ENCODE measurements around the gene IL16.

DNA sequence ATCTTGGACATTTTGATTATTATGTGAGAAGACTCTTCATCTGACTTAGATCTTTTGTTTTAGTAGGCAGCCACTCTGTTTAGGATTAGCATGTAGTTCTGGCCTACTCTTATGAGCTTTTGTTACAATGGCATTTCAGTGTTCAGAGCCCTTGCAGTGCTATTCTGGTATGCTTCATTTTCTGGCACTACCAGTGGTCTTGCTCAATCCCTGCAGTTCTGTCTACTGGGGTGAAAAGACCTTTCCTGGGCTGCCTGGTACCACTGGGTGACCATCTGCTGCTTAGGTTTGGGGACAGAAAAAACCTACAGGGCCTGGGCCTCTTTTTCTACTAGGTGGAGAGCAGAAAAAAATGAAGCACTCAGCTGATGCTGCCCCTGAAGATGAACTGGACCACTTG lies 42.5 kb downstream of the IL16 start:
- TF ChIP-seq, protein P1, sequence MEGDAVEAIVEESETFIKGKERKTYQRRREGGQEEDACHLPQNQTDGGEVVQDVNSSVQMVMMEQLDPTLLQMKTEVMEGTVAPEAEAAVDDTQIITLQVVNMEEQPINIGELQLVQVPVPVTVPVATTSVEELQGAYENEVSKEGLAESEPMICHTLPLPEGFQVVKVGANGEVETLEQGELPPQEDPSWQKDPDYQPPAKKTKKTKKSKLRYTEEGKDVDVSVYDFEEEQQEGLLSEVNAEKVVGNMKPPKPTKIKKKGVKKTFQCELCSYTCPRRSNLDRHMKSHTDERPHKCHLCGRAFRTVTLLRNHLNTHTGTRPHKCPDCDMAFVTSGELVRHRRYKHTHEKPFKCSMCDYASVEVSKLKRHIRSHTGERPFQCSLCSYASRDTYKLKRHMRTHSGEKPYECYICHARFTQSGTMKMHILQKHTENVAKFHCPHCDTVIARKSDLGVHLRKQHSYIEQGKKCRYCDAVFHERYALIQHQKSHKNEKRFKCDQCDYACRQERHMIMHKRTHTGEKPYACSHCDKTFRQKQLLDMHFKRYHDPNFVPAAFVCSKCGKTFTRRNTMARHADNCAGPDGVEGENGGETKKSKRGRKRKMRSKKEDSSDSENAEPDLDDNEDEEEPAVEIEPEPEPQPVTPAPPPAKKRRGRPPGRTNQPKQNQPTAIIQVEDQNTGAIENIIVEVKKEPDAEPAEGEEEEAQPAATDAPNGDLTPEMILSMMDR (IDR thresholded peaks at IDR 0.05 in 2 of 3, conservative IDR thresholded peaks at IDR 0.05 in 1 of 3; ENCODE audit: borderline replicate concordance in 1 of 3, insufficient read depth in 1 of 3, low read depth in 2 of 3, low read length in 2 of 3) = no peak
- TF ChIP-seq SIN3A (IDR thresholded peaks at IDR 0.05; ENCODE audit: low read depth) (no peak), EZH2 (IDR thresholded peaks at IDR 0.05) (no peak), RAD21 (IDR thresholded peaks at IDR 0.05; ENCODE audit: low read depth) (no peak), ZFX (IDR thresholded peaks at IDR 0.05) (no peak), EZH2phosphoT487 (IDR thresholded peaks at IDR 0.05; ENCODE audit: borderline replicate concordance) (no peak), POLR2A (IDR thresholded peaks at IDR 0.05; ENCODE audit: borderline replicate concordance, extremely low read depth, insufficient read depth, insufficient read length) (no peak), CEBPB (IDR thresholded peaks at IDR 0.05; ENCODE audit: low read depth) (no peak)
- TF ChIP-seq, protein P2, sequence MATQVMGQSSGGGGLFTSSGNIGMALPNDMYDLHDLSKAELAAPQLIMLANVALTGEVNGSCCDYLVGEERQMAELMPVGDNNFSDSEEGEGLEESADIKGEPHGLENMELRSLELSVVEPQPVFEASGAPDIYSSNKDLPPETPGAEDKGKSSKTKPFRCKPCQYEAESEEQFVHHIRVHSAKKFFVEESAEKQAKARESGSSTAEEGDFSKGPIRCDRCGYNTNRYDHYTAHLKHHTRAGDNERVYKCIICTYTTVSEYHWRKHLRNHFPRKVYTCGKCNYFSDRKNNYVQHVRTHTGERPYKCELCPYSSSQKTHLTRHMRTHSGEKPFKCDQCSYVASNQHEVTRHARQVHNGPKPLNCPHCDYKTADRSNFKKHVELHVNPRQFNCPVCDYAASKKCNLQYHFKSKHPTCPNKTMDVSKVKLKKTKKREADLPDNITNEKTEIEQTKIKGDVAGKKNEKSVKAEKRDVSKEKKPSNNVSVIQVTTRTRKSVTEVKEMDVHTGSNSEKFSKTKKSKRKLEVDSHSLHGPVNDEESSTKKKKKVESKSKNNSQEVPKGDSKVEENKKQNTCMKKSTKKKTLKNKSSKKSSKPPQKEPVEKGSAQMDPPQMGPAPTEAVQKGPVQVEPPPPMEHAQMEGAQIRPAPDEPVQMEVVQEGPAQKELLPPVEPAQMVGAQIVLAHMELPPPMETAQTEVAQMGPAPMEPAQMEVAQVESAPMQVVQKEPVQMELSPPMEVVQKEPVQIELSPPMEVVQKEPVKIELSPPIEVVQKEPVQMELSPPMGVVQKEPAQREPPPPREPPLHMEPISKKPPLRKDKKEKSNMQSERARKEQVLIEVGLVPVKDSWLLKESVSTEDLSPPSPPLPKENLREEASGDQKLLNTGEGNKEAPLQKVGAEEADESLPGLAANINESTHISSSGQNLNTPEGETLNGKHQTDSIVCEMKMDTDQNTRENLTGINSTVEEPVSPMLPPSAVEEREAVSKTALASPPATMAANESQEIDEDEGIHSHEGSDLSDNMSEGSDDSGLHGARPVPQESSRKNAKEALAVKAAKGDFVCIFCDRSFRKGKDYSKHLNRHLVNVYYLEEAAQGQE (IDR thresholded peaks at IDR 0.05; ENCODE audit: low read depth) = no peak
- TF ChIP-seq, protein P3, sequence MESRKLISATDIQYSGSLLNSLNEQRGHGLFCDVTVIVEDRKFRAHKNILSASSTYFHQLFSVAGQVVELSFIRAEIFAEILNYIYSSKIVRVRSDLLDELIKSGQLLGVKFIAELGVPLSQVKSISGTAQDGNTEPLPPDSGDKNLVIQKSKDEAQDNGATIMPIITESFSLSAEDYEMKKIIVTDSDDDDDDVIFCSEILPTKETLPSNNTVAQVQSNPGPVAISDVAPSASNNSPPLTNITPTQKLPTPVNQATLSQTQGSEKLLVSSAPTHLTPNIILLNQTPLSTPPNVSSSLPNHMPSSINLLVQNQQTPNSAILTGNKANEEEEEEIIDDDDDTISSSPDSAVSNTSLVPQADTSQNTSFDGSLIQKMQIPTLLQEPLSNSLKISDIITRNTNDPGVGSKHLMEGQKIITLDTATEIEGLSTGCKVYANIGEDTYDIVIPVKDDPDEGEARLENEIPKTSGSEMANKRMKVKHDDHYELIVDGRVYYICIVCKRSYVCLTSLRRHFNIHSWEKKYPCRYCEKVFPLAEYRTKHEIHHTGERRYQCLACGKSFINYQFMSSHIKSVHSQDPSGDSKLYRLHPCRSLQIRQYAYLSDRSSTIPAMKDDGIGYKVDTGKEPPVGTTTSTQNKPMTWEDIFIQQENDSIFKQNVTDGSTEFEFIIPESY (IDR thresholded peaks at IDR 0.05; ENCODE audit: extremely low read depth, insufficient replicate concordance, low read length) = no peak
- TF ChIP-seq, protein P4, sequence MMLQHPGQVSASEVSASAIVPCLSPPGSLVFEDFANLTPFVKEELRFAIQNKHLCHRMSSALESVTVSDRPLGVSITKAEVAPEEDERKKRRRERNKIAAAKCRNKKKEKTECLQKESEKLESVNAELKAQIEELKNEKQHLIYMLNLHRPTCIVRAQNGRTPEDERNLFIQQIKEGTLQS (IDR thresholded peaks at IDR 0.05) = no peak

Measured in HCT116 (cell line).